Measurements from ENCODE around the gene WT1.

WT1 gene

DNA sequence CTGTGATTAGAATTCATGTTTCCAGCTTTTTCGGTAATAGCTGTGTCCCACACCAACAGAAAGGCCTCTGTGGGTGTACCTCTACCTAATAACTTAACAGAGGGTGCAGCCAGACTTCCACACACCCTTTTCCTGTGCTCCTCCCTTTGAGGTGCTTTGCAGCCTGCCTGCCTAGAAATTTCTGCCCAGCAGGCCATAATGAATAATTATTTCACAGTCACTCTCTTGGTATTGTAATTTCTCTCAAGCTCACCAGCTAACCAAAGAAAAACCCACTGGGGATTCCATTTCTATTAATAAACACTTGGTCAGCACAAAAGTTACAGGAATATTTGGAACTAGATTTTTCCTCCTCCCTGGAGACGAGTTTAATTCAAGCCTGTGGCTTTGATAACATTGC is 13.3 kb downstream of the WT1 start:
- no peak for DNase-seq (ENCODE audit: low read depth)

DNA sequence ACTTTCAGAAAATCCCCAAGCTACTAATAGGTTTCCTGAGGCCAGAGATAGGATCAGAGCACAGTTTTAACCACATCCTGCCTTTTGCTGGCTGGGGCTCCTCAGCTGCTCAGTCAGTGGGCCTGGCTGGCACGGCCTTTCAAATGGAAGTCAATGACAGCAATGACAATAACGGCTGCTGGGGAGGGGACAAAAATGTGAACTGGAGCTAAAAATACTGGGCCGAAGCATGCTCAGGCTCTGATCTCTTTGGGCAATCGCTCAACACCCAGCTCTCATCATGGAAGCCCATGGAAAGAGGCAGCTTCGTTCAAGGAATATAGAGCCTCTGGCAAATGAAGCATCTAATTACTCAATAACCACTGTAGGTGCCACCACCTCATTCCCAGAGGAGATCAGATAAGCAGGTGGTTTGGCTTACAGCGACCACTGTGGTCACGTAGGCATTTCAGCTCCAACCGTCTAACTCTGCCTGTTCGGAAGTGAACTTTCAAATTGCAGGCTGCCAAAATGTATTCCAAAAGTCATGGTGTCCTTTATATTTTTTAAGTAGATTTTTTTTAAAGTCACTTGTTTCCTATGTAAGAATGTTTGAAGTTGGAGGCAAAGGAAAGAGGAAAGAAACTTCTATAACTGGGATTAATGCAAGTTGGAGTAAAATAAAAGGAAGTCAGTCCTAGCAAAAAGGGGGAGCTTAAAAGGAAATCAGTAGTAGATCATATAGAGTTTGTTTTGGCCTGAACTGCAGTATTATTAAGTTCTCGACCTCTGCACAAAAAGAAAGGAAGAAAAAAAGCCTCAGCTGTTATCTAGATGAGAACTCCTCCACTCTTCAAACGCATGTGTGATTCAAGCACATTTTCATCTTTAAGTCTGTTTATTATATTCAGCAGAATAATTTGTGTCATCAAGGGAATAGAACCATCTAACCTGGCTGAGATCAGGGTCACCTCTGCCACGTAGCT is 14.1 kb downstream of the WT1 start:
- DNase-seq (ENCODE audit: low read depth), result no peak

DNA sequence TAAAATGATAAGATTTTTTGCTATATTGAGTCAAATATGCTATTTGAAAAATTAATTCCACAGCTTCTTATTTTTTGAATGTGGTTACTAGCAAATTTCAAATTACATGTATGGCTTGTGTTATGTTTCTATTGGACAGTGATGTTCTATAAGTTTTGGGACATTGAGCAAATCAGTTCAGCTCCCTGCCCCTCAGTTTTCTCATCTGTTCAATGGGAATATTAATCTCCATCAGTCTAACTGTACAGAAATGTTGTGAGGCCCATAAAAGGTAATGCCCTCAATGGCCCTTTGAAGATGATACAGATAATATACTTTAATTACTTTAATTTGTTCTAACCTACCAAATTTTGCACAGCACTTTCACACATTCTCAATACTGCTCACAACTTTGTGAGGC is 15.2 kb downstream of the WT1 start:
- DNase-seq (ENCODE audit: low read depth), result no peak

DNA sequence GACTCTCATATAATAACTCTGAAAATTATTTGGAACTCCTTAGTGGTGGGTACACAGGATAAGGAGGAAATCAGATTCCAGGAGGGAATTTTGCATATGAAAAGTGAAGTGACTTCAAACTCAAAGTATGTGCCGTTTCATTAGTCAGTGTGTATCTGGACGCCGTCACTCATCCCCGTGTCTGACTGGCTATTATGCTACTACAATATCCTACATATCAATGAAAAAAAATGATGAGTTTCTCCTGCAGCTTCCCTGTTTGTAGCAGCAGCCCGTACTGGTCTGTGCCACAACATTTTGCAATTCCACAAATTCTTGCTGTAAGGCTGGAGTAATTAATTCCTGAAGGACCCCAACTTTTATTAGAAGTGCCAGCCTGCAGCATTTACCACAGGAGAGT is 16.5 kb downstream of the WT1 start:
- no peak for DNase-seq (ENCODE audit: low read depth)

DNA sequence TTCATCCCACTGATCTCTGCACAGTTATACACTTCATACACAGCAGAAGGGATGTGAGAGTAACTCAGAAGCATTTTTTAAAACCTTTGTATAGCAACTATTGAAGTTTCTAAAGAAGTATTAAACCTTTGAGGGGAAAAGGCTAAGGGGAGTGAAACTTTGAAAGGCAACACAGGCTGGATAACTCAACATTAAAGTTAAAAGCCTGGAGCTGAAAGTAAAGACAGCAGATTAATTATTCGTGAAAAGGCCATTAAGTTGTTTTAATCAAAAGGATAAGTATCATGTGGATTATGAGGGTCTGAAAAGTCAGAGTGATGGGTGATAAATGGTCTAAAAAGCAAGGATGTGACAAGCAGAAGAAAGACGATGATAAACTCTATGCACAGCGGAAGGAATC is 17.5 kb downstream of the WT1 start:
- no peak for DNase-seq (ENCODE audit: low read depth)

DNA sequence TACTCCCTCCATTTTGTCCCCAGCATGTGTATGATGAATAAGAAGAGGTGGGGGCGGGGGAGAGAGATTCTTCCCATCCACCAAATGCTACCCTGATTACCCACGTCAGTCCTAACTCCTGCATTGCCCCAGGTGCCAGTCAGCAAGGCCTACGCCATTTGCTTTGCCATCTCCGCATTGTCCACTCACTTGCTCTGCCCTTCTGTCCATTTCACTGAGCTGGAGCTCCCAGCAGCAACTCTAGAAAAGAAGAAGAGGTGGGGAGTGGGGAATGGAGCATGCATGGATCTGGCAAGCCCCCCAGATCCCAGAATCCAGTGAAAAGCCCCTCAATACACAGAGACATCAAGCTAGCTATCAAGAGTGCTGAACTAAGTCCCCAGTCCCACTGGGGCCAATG is 19.0 kb downstream of the WT1 start:
- DNase-seq (ENCODE audit: low read depth), result no peak

DNA sequence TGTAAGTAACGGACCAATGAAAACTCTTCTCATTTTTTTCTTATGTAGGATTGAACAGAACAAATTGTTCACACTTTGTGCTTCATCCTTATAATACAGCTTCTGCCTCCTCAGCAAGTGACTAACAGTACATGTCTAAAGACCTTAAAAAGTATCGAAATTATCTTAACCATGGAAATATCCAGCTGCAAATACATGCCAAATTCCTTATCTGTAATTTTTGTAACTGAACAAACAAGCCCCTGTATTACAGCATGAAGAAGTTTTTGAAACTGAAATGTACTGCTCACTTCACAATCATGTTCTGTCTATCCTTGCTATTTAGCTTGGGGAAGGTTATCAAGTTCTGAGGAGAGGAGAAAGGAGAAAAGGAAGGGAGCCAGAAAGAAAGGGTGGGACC is 20.4 kb downstream of the WT1 start:
- no peak for DNase-seq (ENCODE audit: low read depth)

DNA sequence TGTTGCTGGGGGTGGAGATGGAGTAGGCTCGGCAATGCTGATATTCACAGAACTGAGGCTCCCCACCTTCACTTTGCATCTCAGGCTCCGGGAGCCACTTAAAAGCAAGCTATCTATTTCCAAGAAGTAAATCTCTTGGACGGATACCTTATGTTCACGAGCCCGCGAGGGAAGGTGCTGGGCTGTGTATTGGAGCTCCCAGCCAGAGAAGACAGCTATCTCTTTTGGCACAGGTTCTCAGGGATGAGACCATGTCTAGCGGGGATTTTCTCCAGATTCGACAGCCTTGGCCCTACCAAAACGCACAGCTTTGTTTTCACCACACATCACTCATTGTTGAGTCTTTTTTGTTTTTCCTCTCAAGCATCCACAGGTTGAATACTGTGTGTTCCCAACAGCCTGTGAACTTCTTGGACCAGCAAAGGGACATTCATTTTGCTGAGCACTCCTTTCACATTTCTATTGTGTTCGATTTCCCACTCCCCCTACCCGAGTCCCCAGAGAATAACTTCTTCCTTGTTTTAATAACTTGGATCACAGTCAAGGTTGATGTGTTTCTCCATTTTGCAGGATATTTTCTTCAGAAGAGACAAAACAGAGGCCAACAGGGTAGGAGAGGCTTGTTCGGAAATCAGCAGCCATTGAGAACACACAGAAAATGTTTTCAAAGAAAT is 23.3 kb downstream of the WT1 start:
- no peak for DNase-seq (ENCODE audit: low read depth)

DNA sequence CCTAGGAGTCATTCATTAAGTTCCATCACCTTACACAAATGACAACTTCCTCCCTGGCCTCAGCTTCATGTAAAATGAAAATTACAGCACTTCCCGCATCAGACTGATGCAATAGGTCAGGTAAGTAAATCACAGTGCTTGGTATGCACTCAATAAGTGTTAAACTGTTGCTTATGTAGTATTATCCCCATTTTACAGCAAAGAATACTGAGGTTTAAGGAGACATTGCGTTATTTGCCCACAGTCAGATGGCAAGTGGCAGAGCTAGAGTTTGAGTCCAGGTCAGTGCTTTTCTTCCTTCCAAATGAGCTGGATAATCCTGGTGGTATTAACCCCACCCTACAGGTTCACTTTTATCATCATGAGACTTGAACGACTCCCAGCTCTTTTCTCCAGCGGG is 29.7 kb downstream of the WT1 start:
- no peak for DNase-seq (ENCODE audit: low read depth)

DNA sequence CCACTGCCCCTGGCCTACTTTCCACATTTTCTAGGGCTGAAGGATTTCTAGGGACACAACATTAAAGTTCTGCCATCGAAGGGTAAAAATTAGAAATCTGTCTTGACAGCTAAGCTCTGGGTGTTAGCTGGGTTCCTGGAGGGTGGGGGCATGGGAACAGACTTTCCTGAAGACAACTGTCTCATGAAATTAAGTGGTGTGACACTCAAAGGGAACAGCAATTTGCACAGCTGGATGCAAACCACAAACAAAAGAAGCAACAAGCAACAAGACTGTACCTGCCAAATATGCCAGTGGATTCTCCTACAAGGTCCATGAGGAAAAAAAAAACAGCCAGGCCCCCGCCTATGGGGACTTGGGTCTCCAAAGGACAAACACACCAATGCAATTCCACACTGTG is 32.5 kb downstream of the WT1 start:
- DNase-seq (ENCODE audit: low read depth), result no peak

DNA sequence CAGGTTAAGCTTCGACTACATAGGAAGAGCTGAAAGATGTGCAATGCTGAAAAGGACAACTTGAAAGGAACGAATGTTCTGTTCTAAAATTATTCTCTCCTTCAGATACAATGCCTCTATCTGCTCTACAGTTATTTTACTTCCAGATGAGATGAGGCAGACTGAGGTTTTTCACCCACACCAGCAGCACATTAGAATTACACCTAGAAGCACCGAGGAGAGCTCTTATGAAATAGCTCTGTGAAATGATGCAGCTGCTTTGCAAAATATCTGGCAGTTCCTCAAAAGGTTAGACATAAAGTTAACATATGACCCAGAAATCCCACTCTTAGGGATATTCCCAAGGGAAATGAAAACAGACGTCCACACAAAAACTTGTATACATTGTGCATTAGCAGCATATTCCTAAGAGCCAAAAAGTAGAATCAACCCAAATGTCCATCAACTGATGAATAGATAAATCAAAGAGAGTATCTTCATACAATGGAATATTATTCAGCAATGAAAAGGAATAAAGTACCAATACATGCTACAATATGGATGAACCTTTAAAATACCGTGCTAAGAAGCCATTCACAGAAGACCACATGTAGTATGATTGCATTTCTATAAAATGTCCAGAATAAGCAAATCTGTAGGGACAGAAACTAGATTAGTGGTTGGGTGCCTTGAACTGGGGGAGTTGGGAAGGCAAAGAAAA is 34.5 kb downstream of the WT1 start:
- no peak for DNase-seq (ENCODE audit: low read depth)

DNA sequence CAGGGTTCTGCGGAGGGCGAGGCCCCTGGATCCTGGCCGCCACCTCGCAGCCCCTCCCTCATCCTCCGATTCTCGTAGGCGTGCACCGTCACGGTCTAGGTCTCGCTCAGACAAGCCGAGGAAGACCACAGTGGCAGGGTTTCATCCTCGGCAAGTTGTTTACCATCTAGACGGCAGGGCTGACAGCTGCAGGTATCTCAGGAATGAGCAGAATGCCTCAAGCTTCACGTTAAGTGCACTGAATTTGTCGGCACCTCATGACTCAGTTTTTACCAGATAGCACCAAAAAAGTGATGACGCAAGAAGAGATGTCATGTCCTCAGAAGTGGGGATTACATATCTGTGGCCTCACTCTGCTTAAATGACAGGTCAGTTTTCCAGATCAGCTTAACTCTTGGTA is 35.1 kb downstream of the WT1 start:
- no peak for DNase-seq (ENCODE audit: low read depth)

DNA sequence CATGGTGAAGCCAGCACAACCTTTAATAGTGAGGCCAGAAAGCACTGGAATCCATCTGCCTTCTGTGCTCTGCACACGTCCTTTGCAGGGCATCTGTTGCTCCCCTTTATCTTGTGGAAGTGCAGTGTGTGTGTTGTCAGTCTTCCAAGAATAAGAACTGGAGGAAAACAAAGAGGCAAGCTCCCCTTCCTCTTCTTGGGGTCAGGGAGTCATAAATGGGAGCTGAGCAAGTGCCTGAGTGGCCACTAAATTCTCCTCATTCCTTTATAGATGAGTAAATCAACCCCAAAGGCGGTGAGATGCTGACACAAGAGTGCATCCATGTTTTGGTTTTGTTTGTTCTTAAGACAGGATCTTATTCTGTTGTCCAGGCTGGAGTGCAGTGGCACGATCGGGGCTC is 38.3 kb downstream of the WT1 start:
- DNase-seq (ENCODE audit: low read depth), result no peak

DNA sequence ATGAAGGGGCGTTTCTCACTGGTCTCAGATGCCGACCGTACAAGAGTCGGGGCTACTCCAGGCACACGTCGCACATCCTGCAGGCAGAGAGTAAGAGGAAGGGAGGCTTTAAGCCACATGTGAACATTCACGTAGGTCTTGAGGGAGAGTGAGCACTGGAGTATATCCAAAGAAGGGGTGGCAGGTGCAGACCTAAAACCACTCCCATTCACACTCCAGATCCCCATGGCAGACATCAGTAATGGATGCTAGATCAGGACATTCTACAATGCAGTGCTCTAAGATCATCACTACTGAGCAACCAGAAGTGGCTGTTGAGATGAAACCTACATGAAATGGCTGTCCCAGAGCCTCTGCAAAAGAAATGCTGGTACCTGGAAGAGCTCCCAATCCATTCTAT is 39.0 kb downstream of the WT1 start:
- DNase-seq (ENCODE audit: low read depth), result no peak

DNA sequence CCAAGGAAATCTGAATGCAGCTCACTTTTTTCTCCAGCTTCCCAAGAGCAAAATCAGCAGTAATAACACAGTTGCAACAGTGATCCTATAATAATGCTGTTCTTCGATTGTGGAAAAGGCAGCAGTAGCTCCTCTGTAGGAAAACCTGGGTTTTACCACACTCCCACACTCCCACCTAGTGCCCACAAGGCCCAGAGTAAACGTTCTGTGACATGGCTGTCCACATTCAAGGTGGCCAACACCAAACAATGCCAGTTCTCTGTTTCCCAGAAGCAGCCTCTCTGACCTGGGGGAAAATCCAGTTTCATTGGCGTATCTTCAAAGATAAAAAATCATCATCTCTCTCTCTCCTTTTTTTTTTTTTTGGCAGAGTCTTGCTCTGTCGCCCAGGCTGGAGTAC is 40.2 kb downstream of the WT1 start:
- no peak for DNase-seq (ENCODE audit: low read depth)

DNA sequence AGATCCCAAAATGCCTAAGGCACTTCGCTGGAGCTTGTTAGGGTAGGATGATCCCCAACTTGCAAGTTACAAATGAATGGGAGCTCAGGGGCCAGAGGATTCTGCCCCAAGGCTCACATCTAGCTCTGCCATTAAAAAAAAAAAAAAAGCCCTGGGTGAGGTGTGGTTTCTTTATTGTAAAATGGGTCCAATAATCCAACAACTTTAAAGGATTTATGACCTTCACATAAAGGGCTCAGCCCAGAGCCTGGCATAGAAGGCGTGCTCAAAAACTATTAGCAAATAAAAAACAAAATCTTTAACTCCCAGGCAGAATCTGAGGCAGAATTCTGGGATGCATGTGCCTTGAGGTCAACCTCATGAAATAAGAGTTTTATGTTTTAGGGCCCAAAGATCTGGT is 42.5 kb downstream of the WT1 start:
- DNase-seq (ENCODE audit: low read depth), result no peak

DNA sequence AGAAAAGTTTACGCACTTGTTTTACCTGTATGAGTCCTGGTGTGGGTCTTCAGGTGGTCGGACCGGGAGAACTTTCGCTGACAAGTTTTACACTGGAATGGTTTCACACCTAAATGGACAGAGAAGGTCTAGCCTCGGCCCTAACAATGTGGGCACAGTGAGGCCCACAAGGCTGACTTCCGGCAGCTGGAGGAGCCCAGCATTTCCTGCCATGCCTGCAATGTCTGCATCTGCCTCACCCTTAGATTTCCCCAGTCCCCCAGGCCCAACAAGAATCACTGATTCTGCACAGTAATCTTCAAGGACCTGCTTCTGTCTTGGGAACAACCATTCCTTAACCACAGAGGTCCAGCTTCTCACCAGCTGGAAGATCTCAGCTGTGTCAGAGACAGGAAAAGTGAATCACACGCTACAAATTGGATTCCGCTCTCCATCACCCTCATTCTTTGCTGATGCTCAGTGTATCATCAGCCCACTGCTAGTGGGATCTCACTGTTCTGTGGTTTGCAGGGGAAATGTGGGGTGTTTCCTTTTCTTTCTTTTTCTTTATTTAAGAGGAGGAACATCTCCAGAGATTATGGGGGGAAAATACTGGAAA is 43.3 kb downstream of the WT1 start:
- no peak for DNase-seq (ENCODE audit: low read depth)

DNA sequence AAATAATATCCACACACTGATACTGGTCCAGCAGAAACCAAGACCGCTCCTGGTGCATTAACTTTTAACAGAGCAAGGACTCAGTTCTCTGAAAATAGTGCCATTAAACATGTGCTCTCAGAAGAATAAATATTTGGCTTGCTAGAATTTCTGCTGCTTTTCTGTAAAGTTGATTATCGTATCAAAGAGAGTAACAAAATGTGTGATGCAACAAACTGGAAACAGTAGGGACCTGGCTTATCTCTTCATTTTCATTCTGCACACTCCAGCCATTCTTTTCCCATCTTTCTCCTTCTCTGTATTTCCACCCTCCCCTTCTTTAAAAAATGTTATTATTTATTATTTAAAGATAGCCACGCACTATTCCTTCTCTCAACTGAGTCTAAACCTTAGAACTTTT is 43.9 kb downstream of the WT1 start:
- DNase-seq (ENCODE audit: low read depth), result no peak

DNA sequence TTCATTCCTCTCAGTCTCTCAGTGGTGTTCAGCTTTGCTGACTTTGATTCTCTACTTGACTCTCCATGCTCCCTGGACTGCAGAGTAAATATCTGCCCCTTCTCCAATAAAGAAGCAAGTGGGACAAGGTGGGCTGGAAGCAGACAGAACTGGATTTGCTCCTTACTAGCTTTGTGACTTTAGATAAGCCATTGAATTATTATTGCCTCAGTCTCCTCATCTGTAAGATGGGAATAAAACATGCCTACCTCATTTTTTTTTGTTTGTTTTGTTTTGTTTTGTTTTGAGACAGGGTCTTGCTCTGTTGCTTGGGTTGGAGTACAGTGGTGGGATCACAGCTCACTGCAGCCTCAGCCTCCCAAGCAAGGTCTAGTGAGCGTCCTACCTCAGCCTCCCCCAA is 44.6 kb downstream of the WT1 start:
- DNase-seq (ENCODE audit: low read depth), result no peak

DNA sequence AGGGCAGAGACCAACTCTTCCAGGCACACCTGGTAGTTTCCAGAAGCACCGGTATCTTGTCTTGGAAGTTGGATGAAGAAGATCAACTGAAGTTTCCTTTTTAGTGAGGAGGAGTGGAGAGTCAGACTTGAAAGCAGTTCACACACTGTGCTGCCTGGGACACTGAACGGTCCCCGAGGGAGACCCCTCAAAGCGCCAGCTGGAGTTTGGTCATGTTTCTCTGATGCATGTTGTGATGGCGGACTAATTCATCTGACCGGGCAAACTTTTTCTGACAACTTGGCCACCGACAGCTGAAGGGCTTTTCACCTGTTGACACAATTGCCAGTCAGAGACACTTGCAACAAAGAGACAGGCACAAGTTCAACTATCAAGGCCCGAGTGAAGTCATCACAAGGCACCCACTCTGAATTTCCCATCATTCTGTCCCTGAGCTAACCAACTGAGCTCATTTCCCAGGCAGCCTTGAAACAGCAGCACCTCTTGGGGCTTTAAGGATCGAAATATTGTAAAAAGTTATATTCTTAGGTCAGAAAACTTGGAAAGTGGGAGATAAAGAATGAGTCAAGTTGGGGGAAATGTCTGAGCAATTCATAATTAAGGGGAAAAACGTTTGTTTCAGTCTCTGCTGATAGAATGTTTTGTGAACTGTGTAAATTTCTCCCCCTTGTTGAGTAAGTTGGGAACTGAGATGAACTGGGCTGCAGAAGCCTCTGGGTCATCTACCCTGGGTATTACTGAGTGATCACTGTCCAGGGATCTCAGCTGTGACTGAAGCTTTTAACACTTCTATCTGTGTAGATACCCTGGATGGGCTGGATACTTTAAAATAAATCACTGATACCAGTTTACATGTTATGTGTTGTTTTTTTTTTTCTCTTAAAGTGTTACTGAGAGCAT is 46.2 kb downstream of the WT1 start:
- no peak for DNase-seq (ENCODE audit: low read depth)

DNA sequence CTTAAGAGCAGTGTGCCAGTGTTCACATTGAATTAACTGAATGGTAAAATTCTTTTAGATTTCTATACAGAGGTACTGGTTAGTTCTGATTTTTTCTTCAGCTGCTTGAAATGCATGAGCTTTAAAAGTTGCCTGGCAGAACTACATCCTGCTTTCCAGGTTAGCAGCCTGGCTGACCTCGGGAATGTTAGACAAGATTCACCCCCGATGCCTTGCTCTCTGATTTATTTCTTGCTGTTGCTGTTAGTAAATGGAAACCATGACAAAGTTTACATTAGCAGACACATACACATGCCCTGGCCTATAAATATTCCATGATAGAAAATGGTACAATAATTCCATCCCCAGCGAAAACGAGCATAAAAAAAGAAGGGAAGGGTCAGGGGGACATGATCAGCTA is 47.0 kb downstream of the WT1 start:
- DNase-seq (ENCODE audit: low read depth), result no peak

DNA sequence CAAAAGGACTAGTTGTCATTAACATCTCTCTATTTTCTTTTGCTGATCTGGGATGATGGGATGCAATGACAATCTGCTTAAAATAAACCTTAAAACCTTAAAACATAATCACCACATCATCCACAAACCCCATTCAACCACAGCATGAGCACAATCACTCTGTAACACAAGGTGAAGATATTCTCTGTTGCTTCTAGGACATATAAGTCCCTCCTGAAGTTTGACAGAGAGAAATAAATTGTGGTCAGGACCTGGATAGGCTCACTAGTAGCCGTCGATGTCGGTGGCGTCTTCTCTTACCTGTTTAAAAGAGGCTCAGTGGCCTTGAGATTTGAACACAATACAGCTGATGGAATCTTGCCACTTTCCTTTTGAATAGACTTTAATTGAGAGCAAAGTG is 47.9 kb downstream of the WT1 start:
- no peak for DNase-seq (ENCODE audit: low read depth)

Measured in activated T-cell treated with anti-CD3 and anti-CD28 coated beads for 48 hours (primary cell).